IMR-90 (cell line): Measurements from ENCODE around the gene NKAIN4. TPM values are rescaled to one million over a fixed set of nuclear protein-coding genes. Genes with fewer than 3 reads are reported as not detected.

Source experiments
- ATAC-seq: fragments of 200-7000 bp; cut with Tn5 transposase; 2 replicates; pipeline ENCODE4 v1.9.1; 2020; ENCODE audit warnings: low read depth, mild to moderate bottlenecking, moderate library complexity
- BruUV-seq: library from RNA; stranded (reverse); fragments of 400-500 nt; replicated peaks from 2 replicates; lab custom pipeline; 2021; lab: Mats Ljungman, UMichigan
- CTCF ChIA-PET: fragments of 300-600 bp; formaldehyde crosslinking; extraction: SDS; loops from one replicate; lab custom pipeline; 2021; ENCODE audit warnings: antibody characterized with exemption; lab: Yijun Ruan, JAX
- POLR2A ChIA-PET: fragments of 300-600 bp; sonication (Branson Sonifier 250); formaldehyde crosslinking; loops from one replicate; lab custom pipeline; 2022; ENCODE audit warnings: antibody characterized with exemption; ENCODE audit not compliant: unreplicated experiment; lab: Charles Lee
- DNase-seq: peaks from one replicate; pipeline ENCODE4 v3.0.0; 2013
- H2AFZ ChIP-seq: replicated peaks from 2 replicates; pipeline ENCODE3; 2013; ENCODE audit warnings: low read length, mild to moderate bottlenecking; ENCODE audit not compliant: poor library complexity
- H2AK5ac ChIP-seq: 2 replicates; pipeline ENCODE4 v1.6.1; 2013; ENCODE audit warnings: low read depth, low read length, inconsistent platforms
- H2AK9ac ChIP-seq: replicated peaks from 2 replicates; pipeline ENCODE3; 2013; ENCODE audit warnings: mild to moderate bottlenecking, low read depth, low read length, moderate library complexity; ENCODE audit not compliant: poor library complexity
- H2BK120ac ChIP-seq: 2 replicates; pipeline ENCODE4 v1.6.1; 2013; ENCODE audit warnings: low read depth, low read length, inconsistent platforms
- H2BK15ac ChIP-seq: 3 replicates; pipeline ENCODE4 v1.6.1; 2013; ENCODE audit warnings: low read depth, low read length, inconsistent platforms
- H2BK20ac ChIP-seq: 2 replicates; pipeline ENCODE4 v1.6.1; 2013; ENCODE audit warnings: low read depth, mild to moderate bottlenecking, inconsistent platforms, low read length, moderate library complexity
- H2BK5ac ChIP-seq: 2 replicates; pipeline ENCODE4 v1.6.1; 2013; ENCODE audit warnings: mild to moderate bottlenecking, low read depth, low read length, inconsistent platforms; ENCODE audit not compliant: poor library complexity, severe bottlenecking
- H3K14ac ChIP-seq: replicated peaks from 2 replicates; pipeline ENCODE4 v1.6.1; 2013; ENCODE audit warnings: low read depth, low read length, inconsistent platforms
- H3K18ac ChIP-seq: 2 replicates; pipeline ENCODE4 v1.6.1; 2013; ENCODE audit warnings: low read depth, low read length, control low read depth
- H3K23ac ChIP-seq: 2 replicates; pipeline ENCODE4 v1.6.1; 2013; ENCODE audit warnings: low read depth, low read length, inconsistent platforms
- H3K27ac ChIP-seq: 2 replicates; pipeline ENCODE4 v1.5.1; 2013; ENCODE audit warnings: mild to moderate bottlenecking, control low read depth, low read length; ENCODE audit not compliant: insufficient read depth
- H3K27me3 ChIP-seq: 2 replicates; pipeline ENCODE4 v1.6.1; 2013; ENCODE audit warnings: low read length; ENCODE audit not compliant: control insufficient read depth, insufficient read depth
- H3K36me3 ChIP-seq: 2 replicates; pipeline ENCODE4 v1.6.1; 2013; ENCODE audit warnings: low read length, mixed read lengths; ENCODE audit not compliant: control insufficient read depth, insufficient read depth
- H3K4ac ChIP-seq: 2 replicates; pipeline ENCODE4 v1.6.1; 2013; ENCODE audit warnings: low read depth, low read length, inconsistent platforms
- H3K4me1 ChIP-seq: 2 replicates; pipeline ENCODE4 v1.6.1; 2013; ENCODE audit warnings: low read length, mixed read lengths; ENCODE audit not compliant: control insufficient read depth, insufficient read depth
- H3K4me2 ChIP-seq: 2 replicates; pipeline ENCODE4 v1.6.1; 2013; ENCODE audit warnings: low read depth, mild to moderate bottlenecking, control low read depth, low read length, moderate library complexity
- H3K4me3 ChIP-seq: 2 replicates; pipeline ENCODE4 v1.5.1; 2013; ENCODE audit warnings: low read depth, mild to moderate bottlenecking, control low read depth, low read length, moderate library complexity; ENCODE audit not compliant: insufficient read depth
- H3K56ac ChIP-seq: 2 replicates; pipeline ENCODE4 v1.6.1; 2013; ENCODE audit warnings: low read length, inconsistent platforms; ENCODE audit not compliant: insufficient read depth; ENCODE audit errors: extremely low read depth
- H3K79me1 ChIP-seq, 2 experiments: 2 replicates each; pipeline ENCODE4 v1.6.1; 2013; ENCODE audit warnings: low read length in 2 of 2, inconsistent platforms in 1 of 2, low read depth in 1 of 2
- H3K9ac ChIP-seq: 2 replicates; pipeline ENCODE4 v1.6.1; 2013; ENCODE audit warnings: low read depth, low read length, control low read depth
- H3K9me1 ChIP-seq: 2 replicates; pipeline ENCODE4 v1.6.1; 2013; ENCODE audit warnings: low read length, inconsistent platforms; ENCODE audit not compliant: insufficient read depth
- H3K9me3 ChIP-seq: 2 replicates; pipeline ENCODE4 v1.6.1; 2013; ENCODE audit warnings: low read length; ENCODE audit not compliant: control insufficient read depth, insufficient read depth
- H4K20me1 ChIP-seq: 2 replicates; pipeline ENCODE4 v1.6.1; 2013; ENCODE audit warnings: low read length, inconsistent platforms; ENCODE audit not compliant: insufficient read depth
- H4K5ac ChIP-seq: 2 replicates; pipeline ENCODE4 v1.6.1; 2013; ENCODE audit warnings: mild to moderate bottlenecking, low read depth, low read length, control low read depth
- H4K8ac ChIP-seq, 2 experiments: 2 replicates each; pipeline ENCODE4 v1.6.1; 2013; ENCODE audit warnings: low read depth in 2 of 2, low read length in 2 of 2, control low read depth in 1 of 2, inconsistent platforms in 1 of 2
- H4K91ac ChIP-seq: 2 replicates; pipeline ENCODE4 v1.6.1; 2013; ENCODE audit warnings: low read depth, low read length, inconsistent platforms; ENCODE audit not compliant: insufficient read depth
- MAFK ChIP-seq: IDR thresholded peaks from 2 replicates; pipeline ENCODE4 v1.6.1; 2012; ENCODE audit warnings: low read depth, low read length, improper control_type of control experiment
- WGBS, 2 experiments: methylation state at CpG; one replicate each; pipeline versions ENCODE4 v1.1.5 to v1.1.7; 2013; ENCODE audit warnings: missing lambda C conversion rate in 2 of 2; ENCODE audit not compliant: insufficient read length in 1 of 2; ENCODE audit errors: extremely low coverage in 2 of 2; 5-methylcytosine and 5-hydroxymethylcytosine counted together
- dilution Hi-C: fragments of 300-500 bp; cut with HindIII; formaldehyde crosslinking; loops from one replicate; pipeline ENCODE4 v1.14.3; 2018; ENCODE audit warnings: low sequenced_read_pairs; ENCODE audit not compliant: unreplicated experiment
- in situ Hi-C: fragments of 300-500 bp; cut with MboI; formaldehyde crosslinking; loops from 3 replicates; pipeline ENCODE4 v1.14.3; 2019; ENCODE audit warnings: low sequenced_read_pairs, inconsistent platforms, mixed read lengths
- intact Hi-C: fragments of 100-400 bp; cut with micrococcal nuclease; formaldehyde crosslinking; loops from 2 replicates; pipeline ENCODE4 v1.10.0; 2022
- polyA plus RNA-seq, 3 experiments: library from polyadenylated mRNA; depleted of rRNA; stranded (reverse); fragments of >200 nt; gene quantifications; 2 replicates each; pipeline ENCODE4 v1.2.3, GENCODE V29; 2012; ENCODE audit warnings: low replicate concordance in 1 of 3
- total RNA-seq: library from RNA; depleted of rRNA; stranded (reverse); fragments of >200 nt; gene quantifications from 2 replicates; pipeline ENCODE4 v1.2.3, GENCODE V29; 2012
- TF ChIP-seq, protein P1 (sequence below): conservative IDR thresholded peaks from 2 replicates; pipeline ENCODE4 v1.5.1; 2012; ENCODE audit warnings: mild to moderate bottlenecking, low read depth, low read length, improper control_type of control experiment

The NKAIN4 gene
- total and polyA plus RNA-seq, 2 of the 4 experiments (the other 2 are of a cell fraction), result not detected

DNA sequence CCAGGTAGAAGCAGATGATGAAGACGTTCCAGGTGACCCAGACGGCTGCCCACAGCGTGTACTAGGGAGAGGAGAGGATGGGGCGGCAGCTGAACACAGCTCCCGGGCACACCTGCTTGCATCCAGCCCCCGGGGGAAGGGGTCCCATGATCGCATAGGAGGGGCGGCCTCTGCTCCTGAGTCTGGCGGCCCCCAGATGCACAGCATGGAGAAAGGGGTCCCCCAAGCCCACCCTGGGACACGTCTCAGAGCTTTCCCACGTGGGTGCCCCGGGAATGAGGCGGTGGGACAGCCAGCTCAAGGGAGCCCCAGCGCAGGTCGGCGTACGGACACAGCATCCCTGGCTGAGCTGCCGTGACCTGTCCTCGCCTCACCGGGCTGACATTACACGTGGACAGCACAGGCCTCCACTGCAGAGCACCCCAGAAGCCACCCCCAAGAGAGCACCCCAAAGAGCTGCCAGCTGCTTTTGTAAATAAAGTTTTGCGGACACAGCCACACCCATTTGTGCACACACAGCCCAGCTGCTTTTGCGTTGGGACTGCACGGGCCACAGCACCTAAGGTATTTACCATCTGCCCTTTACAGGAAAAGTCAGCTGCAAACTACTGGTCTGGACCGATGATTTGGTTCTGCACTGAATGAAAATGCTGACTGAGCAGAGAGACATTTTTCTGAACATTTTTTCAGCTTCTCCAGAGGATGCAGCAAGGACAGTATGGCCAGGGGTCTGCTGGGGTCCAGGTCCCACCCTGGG, 5.2 kb downstream of the NKAIN4 start:
- POLR2A ChIA-PET, result no interaction called here
- BruUV-seq, result no TSS peak
- DNase-seq (no peak), ATAC-seq (no peak)
- Histone ChIP-seq H3K4ac (no peak overlapping the region), H2AK9ac (no peak overlapping the region), H2AFZ (no peak overlapping the region), H3K27ac (no peak overlapping the region), H4K5ac (no peak overlapping the region), H2BK20ac (no peak overlapping the region), H3K56ac (no peak overlapping the region), H3K4me2 (no peak overlapping the region), H3K9ac (no peak overlapping the region), H3K18ac (no peak overlapping the region), H3K4me3 (no peak overlapping the region), H3K79me1 (no peaks in the 10 kb centered on the region), H2BK15ac (no peak overlapping the region), H3K9me3 (no peaks in the 10 kb centered on the region), H4K91ac (no peak overlapping the region), H4K8ac (no peak overlapping the region), H3K14ac (no peak overlapping the region), H2BK5ac (no peak overlapping the region), H3K9me1 (no peaks in the 10 kb centered on the region), H2BK120ac (no peak overlapping the region), H2AK5ac (no peak overlapping the region), H3K36me3 (no peaks in the 10 kb centered on the region), H3K4me1 (no peaks in the 10 kb centered on the region), H4K20me1 (no peaks in the 10 kb centered on the region; the same call in 1 of the 2 replicates), H3K27me3 (peaks cover 56% of the 10 kb centered on the region), H3K23ac (no peak overlapping the region)
- in situ Hi-C loops, result no loop called here
- dilution Hi-C loops, result no loop called here
- TF ChIP-seq MAFK, result peak; percentile 67
- TF ChIP-seq, protein P1, sequence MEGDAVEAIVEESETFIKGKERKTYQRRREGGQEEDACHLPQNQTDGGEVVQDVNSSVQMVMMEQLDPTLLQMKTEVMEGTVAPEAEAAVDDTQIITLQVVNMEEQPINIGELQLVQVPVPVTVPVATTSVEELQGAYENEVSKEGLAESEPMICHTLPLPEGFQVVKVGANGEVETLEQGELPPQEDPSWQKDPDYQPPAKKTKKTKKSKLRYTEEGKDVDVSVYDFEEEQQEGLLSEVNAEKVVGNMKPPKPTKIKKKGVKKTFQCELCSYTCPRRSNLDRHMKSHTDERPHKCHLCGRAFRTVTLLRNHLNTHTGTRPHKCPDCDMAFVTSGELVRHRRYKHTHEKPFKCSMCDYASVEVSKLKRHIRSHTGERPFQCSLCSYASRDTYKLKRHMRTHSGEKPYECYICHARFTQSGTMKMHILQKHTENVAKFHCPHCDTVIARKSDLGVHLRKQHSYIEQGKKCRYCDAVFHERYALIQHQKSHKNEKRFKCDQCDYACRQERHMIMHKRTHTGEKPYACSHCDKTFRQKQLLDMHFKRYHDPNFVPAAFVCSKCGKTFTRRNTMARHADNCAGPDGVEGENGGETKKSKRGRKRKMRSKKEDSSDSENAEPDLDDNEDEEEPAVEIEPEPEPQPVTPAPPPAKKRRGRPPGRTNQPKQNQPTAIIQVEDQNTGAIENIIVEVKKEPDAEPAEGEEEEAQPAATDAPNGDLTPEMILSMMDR, result no peak
- 77% methylated on average over 15 of the region's 25 CpGs; no CpG with 5 or more reads in 1 of the 2 experiments for WGBS, 2 experiments
- intact Hi-C loops, result no loop called here
- CTCF ChIA-PET, result no interaction called here
